GM21381 (cell line): ENCODE measurements around the gene ZNF774.
"Not testable (repeated sequence)": the region's sequence is repeated elsewhere in the genome, so short reads cannot be mapped to it uniquely, and the experiment has no call there.

Source experiments
- ATAC-seq: cut with Tn5 transposase; IDR thresholded peaks from one replicate; pipeline ENCODE4 v1.9.1; 2021; ENCODE audit warnings: mild to moderate bottlenecking, moderate library complexity; ENCODE audit not compliant: unreplicated experiment

Gene ZNF774

GRCh38 chr15:90352107-90352893 lies at the start of gene ZNF774:
Gene ZNF774, plus strand, starts transcription at chr15:90352284. Its CDS starts 2,377 bp downstream, at chr15:90354661.
- ATAC-seq: peak; percentile 99

- not testable (repeated sequence) for ATAC-seq
Observed at GRCh38 chr15:90305355-90305754, 46.7 kb upstream of the ZNF774 start.

- no peak for ATAC-seq
Observed at GRCh38 chr15:90305932-90306331, 46.2 kb upstream of the ZNF774 start.

GRCh38 chr15:90306560-90306959 lies 45.5 kb upstream of the ZNF774 start:
- no peak for ATAC-seq

- no peak for ATAC-seq
Observed at GRCh38 chr15:90307661-90308060, 44.4 kb upstream of the ZNF774 start.

GRCh38 chr15:90309020-90309419 lies 43.1 kb upstream of the ZNF774 start:
- no peak for ATAC-seq

- no peak for ATAC-seq
Observed at GRCh38 chr15:90315278-90315982, 36.7 kb upstream of the ZNF774 start.

GRCh38 chr15:90316139-90316538 lies 35.9 kb upstream of the ZNF774 start:
- ATAC-seq: no peak

- ATAC-seq: no peak
Observed at GRCh38 chr15:90318591-90318990, 33.5 kb upstream of the ZNF774 start.

GRCh38 chr15:90320062-90320884 lies 31.8 kb upstream of the ZNF774 start:
- ATAC-seq: peak; percentile 93

GRCh38 chr15:90320885-90321278 lies 31.2 kb upstream of the ZNF774 start:
- ATAC-seq: no peak

GRCh38 chr15:90322538-90322937 lies 29.5 kb upstream of the ZNF774 start:
- ATAC-seq: no peak

GRCh38 chr15:90325726-90326125 lies 26.4 kb upstream of the ZNF774 start:
- ATAC-seq: no peak

GRCh38 chr15:90326441-90326840 lies 25.6 kb upstream of the ZNF774 start:
- ATAC-seq: no peak

- no peak for ATAC-seq
Observed at GRCh38 chr15:90327311-90327710, 24.8 kb upstream of the ZNF774 start.

GRCh38 chr15:90334304-90334731 lies 17.8 kb upstream of the ZNF774 start:
- no peak for ATAC-seq

- no peak for ATAC-seq
Observed at GRCh38 chr15:90336705-90337141, 15.4 kb upstream of the ZNF774 start.

GRCh38 chr15:90337256-90337655 lies 14.8 kb upstream of the ZNF774 start:
- no peak for ATAC-seq

- no peak for ATAC-seq
Observed at GRCh38 chr15:90338532-90338931, 13.6 kb upstream of the ZNF774 start.

- ATAC-seq: no peak
Observed at GRCh38 chr15:90340345-90340744, 11.7 kb upstream of the ZNF774 start.

- ATAC-seq: no peak
Observed at GRCh38 chr15:90343302-90343790, 8.7 kb upstream of the ZNF774 start.
